Osteoblast (primary cell): ENCODE results near the gene OVOL1. TPM values are rescaled to one million over a fixed set of nuclear protein-coding genes. Genes with fewer than 3 reads are reported as not detected.

Source experiments
- DNase-seq: peaks from one replicate; pipeline ENCODE4 v3.0.0; 2011; ENCODE audit warnings: low spot score, mixed read lengths; ENCODE audit not compliant: insufficient read length; ENCODE audit errors: missing footprints
- H2AFZ ChIP-seq: 2 replicates; pipeline ENCODE4 v1.6.0; 2011; ENCODE audit warnings: mild to moderate bottlenecking, low read length
- H3K27ac ChIP-seq: 2 replicates; pipeline ENCODE4 v1.5.1; 2011; ENCODE audit warnings: mild to moderate bottlenecking, low read depth, low read length, moderate library complexity
- H3K27me3 ChIP-seq: 2 replicates; pipeline ENCODE4 v1.6.0; 2012; ENCODE audit warnings: mild to moderate bottlenecking, control low read depth, inconsistent platforms, low read length, moderate library complexity; ENCODE audit not compliant: insufficient read depth
- H3K36me3 ChIP-seq: 2 replicates; pipeline ENCODE4 v1.5.1; 2011; ENCODE audit warnings: mild to moderate bottlenecking, low read length, control low read depth, moderate library complexity; ENCODE audit not compliant: insufficient read depth
- H3K4me1 ChIP-seq: 2 replicates; pipeline ENCODE4 v1.5.1; 2011; ENCODE audit warnings: mild to moderate bottlenecking, low read length, control low read depth, moderate library complexity; ENCODE audit not compliant: insufficient read depth
- H3K4me2 ChIP-seq: 2 replicates; pipeline ENCODE4 v1.6.0; 2011; ENCODE audit warnings: mild to moderate bottlenecking, low read length; ENCODE audit not compliant: insufficient read depth
- H3K4me3 ChIP-seq: fragments of 200-600 bp; sonication (generic); 3 replicates; pipeline ENCODE4 v1.5.1; 2012; ENCODE audit warnings: mild to moderate bottlenecking, low read length, inconsistent platforms; ENCODE audit not compliant: insufficient read depth
- H3K79me2 ChIP-seq: 2 replicates; pipeline ENCODE4 v1.6.0; 2012; ENCODE audit warnings: mild to moderate bottlenecking, low read length, control low read depth, inconsistent platforms; ENCODE audit not compliant: insufficient read depth
- H3K9me3 ChIP-seq: 2 replicates; pipeline ENCODE4 v1.5.1; 2011; ENCODE audit warnings: low read depth, low read length, control low read depth
- H4K20me1 ChIP-seq: 2 replicates; pipeline ENCODE4 v1.6.0; 2012; ENCODE audit warnings: mild to moderate bottlenecking, low read length, control low read depth; ENCODE audit not compliant: insufficient read depth
- CTCF ChIP-seq: IDR thresholded peaks from 2 replicates; pipeline ENCODE4 v1.5.1; 2011; ENCODE audit warnings: mild to moderate bottlenecking, low read depth, low read length, moderate library complexity; ENCODE audit errors: extremely low read depth
- total RNA-seq: library from RNA; depleted of rRNA; stranded (reverse); fragments of >200 nt; gene quantifications from 2 replicates; pipeline ENCODE4 v1.2.3, GENCODE V29; 2012

Gene OVOL1
- total RNA-seq, 1 donor: not detected

DNA sequence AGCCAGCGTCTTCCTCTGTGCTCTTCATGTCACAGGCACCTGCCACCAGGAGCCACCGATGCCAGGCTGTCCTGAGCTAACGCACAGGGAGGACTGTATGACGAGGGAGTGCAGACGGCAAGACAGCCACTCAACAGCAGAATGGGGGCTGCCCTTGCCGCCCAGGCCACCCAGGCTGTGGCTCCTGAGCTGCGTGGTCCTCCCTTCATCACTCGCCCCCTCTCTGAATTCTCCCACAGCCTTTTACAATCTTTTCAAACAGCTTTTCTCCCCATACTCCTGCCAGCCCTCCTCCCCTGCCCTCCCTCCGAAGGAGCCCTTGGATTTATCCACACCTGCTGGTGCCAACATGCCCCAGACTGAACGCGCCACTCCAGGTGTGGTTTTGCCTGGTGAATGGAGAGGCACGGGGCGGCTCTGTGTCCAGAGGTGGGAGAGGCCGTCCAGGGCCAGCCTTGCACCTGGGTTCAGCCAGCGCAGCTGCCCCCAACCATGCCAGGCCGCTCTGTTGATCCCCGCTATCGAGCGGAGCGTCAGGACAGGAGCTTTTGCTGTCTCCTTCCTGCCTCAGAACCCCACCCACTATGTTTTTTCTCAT, 22.0 kb downstream of the OVOL1 start:
- Histone ChIP-seq H3K4me3 (no peak overlapping the region), H3K36me3 (no peaks in the 10 kb centered on the region), H3K79me2 (no peaks in the 10 kb centered on the region), H3K27me3 (peaks cover 35% of the 10 kb centered on the region), H2AFZ (no peak overlapping the region), H4K20me1 (no peaks in the 10 kb centered on the region), H3K4me2 (no peak overlapping the region), H3K4me1 (peaks cover 1% of the 10 kb centered on the region), H3K27ac (no peak overlapping the region), H3K9me3 (no peaks in the 10 kb centered on the region)
- DNase-seq: no peak
- no peak for TF ChIP-seq CTCF

GRCh38 chr11:65809496-65809895, 22.6 kb downstream of the OVOL1 start:
- H3K4me2 ChIP-seq: no peak overlapping the region
- H3K36me3 ChIP-seq: no peaks in the 10 kb centered on the region
- H2AFZ ChIP-seq: no peak overlapping the region
- H3K27me3 ChIP-seq: peaks cover 30% of the 10 kb centered on the region
- H4K20me1 ChIP-seq: no peaks in the 10 kb centered on the region
- no peak overlapping the region for H3K27ac ChIP-seq
- DNase-seq: no peak
- H3K4me1 ChIP-seq: peaks cover 8% of the 10 kb centered on the region
- no peak overlapping the region for H3K4me3 ChIP-seq
- H3K79me2 ChIP-seq: no peaks in the 10 kb centered on the region
- H3K9me3 ChIP-seq: no peaks in the 10 kb centered on the region
- no peak for TF ChIP-seq CTCF

- Histone ChIP-seq H3K4me3 (no peak overlapping the region), H3K4me2 (no peak overlapping the region), H2AFZ (no peak overlapping the region), H4K20me1 (no peaks in the 10 kb centered on the region), H3K9me3 (no peaks in the 10 kb centered on the region), H3K36me3 (no peaks in the 10 kb centered on the region), H3K4me1 (peaks cover 13% of the 10 kb centered on the region), H3K27me3 (peaks cover 30% of the 10 kb centered on the region), H3K79me2 (no peaks in the 10 kb centered on the region), H3K27ac (no peak overlapping the region)
- no peak for TF ChIP-seq CTCF
- no peak for DNase-seq
Measured at GRCh38 chr11:65810046-65810868, 23.4 kb downstream of the OVOL1 start.

GRCh38 chr11:65811764-65812475, 25.1 kb downstream of the OVOL1 start:
- Histone ChIP-seq H3K9me3 (no peaks in the 10 kb centered on the region), H3K27me3 (peaks cover 28% of the 10 kb centered on the region), H3K79me2 (peaks cover 3% of the 10 kb centered on the region), H3K4me2 (no peak overlapping the region), H2AFZ (no peak overlapping the region), H3K4me1 (peaks cover 13% of the 10 kb centered on the region), H3K4me3 (no peak overlapping the region), H4K20me1 (no peaks in the 10 kb centered on the region), H3K36me3 (no peaks in the 10 kb centered on the region), H3K27ac (no peak overlapping the region)
- no peak for TF ChIP-seq CTCF
- DNase-seq: no peak
